GM18870 (cell line): ENCODE results near the gene CLEC4F.

Experiments
- ATAC-seq: cut with Tn5 transposase; IDR thresholded peaks from one replicate; pipeline ENCODE4 v1.9.1; 2021; ENCODE audit warnings: moderate library complexity; ENCODE audit not compliant: unreplicated experiment

CLEC4F gene

DNA sequence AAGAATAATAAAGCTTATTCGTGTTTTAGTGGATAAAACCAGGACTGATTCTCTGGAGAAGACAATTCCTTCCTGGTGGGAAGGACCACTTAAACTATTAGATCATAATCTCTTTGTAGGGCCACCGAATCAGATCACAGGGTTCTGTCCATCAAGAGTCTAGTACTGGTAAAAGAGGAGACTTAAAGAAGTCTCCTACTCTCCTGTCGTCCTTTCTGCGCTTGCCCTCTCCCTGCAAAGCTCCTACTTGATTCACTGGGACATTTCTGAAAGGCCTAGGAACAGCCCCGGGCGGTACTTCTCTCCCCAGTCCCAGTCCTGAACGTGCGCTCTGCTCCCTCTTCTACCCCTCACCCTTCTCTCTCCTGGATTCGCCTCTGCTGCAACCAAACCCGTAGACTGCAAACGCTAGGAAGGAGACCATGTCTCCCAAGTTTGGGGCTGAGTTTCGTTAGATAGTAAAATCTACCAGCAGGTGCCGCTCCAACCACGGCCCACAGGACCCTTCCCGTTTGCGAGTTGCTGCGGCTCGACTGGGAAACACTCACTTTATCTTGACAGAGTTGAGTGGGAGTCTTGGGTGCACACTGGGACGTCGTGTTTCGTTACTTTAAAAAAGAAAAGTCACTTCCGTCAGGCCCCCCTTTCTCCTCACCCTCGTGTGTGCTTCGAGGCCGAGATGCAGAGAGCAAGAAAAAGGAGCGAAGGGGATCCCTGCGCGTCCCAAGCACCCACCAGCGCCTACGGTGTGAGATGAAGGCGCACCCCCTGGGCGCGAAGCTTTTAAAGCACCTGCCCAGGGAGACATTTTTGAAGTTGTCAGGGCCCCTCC is 30.9 kb downstream of the CLEC4F start:
- no peak for ATAC-seq

DNA sequence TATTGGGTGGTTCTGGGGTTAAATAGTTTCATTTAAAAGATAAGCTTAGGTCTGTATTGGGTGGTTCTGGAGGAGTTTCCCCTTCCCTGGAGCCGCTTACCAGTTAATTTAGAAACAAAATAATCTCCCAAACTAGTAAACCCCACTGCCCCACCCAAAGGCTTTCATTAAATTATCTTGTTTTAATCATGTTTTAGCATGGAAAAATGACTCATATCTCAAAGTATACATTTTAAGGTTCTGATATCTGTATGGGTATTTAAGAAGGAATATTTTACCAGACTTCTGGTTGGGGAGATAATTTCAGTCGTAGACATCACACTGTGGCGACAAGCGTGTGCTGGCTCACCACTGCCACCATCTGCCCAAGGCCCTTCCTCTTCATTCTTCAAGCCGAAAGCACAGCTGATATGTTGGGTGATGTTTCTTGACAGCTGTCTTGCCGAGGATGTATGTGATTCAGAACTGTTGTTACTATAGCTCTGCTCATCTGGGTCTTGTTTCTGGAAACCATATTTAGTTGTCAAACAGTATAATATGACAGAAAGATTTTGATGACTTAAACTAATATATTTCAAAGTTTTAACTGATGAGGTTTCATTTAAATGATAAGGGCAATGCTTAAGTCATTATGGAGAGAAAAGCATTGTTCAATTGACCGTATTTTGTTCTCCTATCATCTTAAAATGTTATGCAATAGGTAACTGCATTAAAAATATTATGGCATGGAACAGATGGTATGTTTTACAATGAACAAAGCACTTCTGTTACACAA is 35.1 kb downstream of the CLEC4F start:
- no peak for ATAC-seq

DNA sequence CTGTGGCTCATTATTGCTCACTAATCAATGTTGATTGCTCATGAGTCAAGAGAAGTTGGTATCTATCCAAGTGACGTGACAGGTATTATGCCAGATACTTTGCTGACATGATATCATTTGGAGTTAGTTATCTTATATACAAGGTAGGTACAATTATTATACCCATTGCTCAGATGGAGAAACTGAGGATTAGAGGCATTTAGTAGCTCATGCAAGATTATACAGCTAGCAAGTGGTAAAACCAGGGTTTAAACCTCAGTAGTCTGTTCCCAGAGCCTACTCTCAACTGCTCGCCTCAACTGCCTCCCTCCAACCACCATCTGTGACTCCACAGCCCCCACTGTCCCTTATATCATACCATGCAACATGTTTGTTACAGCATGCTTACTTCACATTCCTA is 36.1 kb downstream of the CLEC4F start:
- no peak for ATAC-seq

DNA sequence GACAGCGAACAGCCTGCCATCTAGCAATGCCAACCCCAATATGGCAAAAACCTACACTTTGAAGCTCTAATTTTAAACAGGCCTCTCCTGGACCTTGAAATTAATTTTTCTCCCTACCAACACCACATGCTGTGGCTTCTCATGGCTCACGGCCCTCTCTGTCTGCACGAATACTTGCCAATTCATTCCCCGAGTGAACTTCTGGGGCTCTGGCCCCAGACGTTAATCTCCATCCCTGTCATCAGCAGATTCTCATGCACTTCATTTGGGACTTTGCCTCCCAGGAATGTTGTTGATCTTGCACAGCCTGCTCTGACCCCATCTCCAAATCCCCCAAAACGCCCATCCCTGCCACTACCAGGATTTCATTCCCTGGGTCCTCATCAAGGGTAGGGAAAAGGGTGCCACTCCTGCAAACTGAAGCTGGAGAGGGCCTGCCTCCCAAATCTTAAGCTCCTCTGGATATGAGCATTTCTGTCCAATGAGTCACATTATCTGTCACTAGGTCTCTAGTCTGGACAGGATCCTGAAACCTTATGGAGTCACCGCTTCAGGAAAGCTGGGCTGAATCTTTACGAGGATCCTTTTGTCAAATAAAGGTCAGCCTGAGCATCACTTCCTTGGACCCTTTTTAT is 40.4 kb downstream of the CLEC4F start:
- no peak for ATAC-seq

DNA sequence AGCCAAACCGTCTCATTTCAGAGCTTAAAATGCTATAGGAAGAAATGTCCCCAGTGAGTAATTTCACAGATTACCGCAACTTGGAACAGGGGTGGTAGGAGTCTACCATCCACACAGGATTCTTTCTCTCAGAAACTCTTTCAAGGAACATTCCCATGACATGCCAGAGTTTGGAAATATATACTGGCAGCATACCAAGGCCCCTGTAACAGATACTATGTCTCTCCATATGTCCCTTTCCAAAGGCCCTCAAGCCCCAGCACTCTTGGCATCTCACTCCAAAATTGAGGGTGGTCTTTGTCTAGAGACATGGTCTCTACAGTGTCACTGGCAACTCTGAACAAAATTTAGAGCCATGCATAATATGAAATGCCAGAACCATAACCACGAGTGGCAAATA is 40.9 kb downstream of the CLEC4F start:
- no peak for ATAC-seq

DNA sequence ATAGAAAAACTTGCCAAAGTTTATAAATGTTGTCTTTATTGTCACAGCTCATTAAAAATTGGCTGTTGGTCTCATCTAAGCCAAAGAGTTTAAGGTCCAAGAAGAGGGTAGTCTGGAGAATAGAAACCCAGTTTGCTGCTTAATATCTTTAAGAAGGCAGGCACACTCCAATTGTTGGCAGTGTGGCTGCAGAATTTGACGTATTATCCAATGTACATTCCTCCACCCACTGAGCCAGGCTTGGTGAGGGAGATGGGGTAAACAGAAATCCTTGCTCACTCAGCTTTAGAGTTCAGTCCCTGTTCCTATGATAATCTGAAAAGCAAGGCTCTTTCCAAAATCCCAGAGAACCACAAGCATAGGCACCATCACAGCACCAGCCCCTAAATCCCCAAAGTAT is 41.7 kb downstream of the CLEC4F start:
- ATAC-seq: no peak

DNA sequence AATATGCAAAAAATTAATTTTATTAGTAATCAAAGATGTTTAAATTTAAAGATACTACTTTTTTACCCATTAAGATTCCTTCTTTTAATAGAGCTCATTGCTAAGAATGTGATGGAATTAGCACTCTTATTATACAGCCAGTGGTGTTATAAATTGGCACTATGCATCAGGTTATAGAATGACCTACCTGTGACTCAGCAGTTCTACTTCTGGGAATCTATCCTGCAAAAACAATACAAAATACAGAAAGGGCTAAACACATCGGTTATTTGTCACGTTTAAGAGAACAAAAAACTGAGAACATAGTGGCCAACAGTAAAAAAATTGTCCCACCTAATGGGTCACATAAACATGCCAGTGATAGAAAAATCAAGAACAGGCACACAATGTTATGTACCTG is 42.9 kb downstream of the CLEC4F start:
- ATAC-seq: no peak

DNA sequence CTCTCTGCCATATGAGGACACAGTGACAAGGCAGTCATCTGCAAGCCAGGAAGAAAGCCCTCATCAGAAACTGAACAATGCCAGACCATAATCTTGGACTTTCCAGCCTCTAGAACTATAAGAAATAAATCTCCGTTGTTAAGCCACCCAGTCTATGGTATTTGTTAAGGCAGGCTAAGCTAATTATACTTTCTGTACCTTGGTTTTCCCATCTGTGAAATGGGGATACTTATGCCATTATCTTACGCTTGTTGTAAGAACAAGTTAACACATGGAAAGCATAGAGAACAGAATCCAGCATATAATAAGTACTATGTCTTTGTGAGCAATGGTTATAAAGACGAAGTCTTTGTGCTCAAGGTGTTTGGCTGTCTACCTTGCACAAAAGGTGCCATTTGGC is 44.1 kb downstream of the CLEC4F start:
- ATAC-seq: no peak

DNA sequence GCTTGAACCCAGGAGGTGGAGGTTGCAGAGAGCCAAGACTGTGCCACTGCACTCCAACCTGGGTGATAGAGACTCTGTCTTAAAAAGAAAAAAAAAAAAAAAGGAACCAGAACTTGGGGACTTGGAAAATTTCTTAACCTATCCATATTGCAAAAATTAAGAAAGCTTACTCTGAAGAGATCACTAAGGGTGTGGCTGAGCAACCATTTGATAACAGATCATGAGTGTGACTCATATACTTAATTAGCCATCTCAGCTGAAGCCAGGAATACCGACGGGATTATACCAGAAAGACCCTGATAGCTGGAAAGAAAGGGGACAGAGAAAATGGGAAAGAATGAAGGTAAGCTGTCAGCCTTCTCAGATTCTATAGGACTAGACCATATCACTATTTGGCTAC is 45.3 kb downstream of the CLEC4F start:
- ATAC-seq: no peak

DNA sequence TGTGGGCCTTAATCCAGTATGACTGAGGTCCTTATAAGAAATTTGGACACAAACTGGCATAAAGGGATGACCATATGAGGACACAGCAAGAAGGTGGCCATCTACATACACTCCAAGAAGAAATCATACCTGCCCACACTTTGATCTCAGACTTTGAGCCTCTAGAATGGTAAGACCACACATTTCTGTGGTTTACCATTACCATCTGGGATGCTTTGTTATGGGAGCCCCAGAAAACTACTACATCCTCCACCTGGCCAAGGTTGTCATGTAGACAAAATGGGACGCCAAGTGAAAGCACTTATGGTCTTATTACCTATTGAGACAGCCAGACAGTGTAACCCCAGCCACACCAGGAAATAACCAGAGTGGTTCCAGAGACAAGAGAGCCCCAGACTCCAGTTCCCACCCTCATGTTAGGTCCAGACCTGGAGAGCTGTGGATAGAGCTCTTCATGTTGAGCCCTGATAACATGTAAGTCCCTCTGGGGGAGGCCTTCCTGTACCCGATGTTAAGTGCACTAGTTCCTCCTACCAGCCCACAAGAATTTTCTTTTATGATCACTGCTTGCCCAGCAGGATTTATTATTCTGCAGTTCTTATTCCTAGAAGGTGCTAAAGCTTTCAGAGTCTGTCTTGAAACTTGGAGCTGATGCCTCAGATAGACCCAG is 47.8 kb downstream of the CLEC4F start:
- ATAC-seq: no peak

DNA sequence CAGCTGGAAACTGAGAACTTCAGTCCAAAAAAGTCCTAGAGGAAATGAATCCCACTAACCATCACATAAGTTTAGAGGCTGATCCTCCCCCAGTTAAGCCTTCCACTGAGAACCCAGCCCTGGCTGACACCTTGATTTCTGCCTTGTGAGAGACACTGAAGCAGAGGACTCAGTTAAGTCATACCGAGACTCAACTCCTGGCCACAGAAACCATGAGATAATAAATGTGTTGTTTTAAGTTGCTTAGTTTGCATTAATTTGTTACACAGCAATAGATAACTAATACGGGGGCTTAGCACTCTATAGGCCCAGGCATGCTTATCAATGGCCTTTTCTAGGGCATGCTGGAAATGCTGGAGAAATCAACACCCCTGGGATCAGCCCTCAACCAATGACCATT is 49.0 kb downstream of the CLEC4F start:
- ATAC-seq: peak; percentile 70

DNA sequence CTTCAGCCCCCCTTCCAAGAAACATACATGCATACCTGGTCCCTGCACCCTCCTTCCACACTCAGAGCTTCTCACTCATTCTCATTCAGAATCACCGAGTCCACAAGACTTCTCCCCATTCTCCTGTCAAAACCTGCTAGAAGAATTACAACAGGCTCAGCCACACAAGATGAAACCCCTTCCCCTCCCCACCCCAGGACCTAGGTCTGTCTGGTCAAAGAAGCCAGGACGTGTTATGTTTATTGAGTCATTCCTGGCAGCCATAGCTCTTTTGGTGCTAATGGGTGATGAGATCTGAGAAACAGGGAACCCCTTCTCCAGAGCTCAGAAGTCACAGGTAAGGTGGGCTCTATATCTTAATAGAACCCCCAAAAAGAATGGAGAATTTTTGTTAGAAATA is 50.9 kb downstream of the CLEC4F start:
- no peak for ATAC-seq

DNA sequence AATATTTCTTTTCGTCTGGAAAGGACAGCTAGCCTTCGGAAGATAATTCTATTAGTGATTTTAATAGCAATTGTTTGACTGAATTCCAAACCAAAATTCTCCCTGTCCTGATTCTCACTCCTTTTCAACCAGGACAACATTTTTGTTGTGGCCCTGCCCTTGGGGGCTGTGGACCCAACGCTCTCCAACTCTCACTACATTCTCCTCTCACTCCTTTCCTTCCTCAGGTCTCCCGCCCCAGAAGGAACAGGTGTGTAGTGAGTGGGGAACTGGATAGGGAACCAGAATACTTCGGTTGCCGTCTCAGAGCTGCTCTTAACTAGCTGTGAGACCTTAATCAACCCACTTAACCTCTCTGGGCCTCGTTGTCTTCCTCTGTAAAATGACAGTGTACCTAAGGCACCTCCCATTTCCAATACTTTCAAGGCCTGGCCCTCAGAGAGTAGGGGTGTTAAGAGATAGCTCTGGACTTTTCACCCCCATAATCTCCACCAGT is 51.8 kb downstream of the CLEC4F start:
- ATAC-seq: no peak

DNA sequence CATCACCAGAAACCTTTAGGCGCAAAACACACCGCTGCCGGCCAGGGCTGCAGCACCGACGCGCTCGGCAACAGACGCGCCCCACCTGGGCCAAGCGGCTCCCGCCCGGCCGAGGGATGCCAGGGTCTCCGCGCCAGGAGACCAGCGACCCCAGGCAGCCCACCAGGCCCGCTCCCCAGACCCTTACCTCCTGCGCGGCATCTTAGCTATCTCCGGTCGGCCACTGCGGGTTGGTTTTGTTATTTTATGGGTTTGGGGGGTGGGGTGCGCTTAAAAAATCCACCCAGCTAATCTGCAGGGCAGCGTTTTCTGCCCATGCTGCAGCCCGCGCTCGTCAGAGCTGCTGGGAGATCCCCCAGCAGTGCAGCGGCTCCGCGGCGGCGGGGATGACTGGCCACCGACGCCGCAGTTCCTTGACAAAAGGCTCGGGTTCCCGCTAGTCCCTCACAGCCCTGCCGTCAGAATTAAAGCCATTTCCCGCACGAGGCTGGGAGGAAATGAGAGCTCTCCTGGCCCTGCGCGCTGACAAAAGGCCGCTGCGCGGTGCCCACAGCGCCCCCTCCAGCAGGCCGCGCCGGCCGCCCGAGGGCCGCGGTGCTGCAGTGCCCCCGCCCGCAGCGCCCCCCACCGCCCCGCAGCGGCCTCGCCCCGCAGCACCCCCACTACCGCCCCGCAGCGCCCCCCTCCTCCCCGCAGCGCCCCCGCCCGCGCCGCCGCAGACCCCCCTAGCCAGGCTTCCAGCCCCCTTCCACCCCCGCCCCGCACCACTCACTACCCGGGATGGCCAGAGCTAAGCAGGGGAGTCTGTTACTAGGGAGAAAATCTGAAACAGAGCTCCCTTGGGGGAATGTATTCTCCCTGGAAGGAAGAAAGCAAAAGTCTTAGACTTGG is 52.5 kb downstream of the CLEC4F start, which contains the start of gene ADD2:
TSS of gene ADD2 (minus strand) at position 502 of the 891 bp plus-strand sequence. CDS start 61,792 bp downstream, outside the sequence.
- ATAC-seq: no peak

DNA sequence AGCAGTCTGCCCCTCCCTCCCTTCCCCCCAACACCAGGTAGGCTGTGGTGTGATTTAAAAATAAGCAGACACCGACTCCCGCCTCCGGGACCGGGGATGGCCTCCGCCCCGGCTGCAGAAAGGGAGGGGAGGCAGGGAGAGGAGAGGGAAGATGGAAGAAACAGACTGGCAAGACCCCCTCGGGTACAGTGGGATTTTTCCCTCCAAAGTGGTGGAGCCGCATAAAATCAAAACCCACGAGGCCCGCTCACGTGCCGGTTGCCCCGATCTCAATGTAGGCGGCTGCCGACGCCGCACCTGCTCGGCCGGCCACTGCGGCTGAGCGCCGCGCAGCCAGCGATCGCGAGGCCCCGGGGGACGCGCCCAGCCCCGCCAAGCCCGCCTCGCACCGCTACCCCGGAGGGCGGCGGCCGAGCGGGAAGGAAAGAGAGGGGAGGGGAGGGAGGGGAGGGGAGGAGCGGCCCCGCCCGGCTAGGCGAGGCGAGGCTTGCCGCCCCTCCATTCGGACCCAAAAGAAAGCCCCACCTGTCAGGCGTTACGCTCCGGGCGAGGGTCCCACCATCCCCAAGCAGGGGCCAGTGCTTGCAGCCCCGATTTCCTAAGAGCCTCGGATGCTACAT is 53.2 kb downstream of the CLEC4F start:
- ATAC-seq: no peak

DNA sequence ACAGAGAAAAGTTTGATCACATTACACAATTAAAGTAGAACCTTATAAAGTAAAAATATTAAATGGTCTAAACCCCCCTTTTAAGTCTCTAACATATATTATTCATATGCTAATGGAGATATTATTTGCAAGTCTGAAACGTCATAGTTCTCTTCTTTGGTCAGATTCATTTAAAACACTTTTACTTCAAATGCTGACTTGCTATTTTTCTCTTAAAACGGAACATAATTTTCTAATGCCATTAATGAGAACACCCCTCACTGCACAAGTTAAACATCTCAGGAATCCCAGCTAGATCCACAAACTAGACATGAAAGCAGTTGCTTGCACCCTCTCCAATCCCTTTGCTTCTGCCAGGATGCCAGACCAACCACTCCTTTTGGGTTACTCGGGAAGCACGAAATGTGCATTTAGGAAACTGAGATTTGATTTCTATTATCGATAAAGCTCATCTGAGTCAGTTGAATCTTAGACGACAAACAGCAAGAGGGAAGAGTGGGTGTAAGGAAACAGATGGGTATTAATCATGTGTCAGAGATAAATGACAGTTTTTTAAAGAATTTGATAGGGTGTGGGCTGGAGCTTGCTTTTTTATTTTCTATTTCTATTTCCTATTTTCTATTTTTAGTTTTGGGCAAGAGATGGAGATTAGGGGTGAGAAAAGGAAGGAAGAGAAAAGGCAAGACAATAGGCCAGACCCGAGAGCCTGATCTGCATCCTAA is 53.9 kb downstream of the CLEC4F start:
- ATAC-seq: no peak

DNA sequence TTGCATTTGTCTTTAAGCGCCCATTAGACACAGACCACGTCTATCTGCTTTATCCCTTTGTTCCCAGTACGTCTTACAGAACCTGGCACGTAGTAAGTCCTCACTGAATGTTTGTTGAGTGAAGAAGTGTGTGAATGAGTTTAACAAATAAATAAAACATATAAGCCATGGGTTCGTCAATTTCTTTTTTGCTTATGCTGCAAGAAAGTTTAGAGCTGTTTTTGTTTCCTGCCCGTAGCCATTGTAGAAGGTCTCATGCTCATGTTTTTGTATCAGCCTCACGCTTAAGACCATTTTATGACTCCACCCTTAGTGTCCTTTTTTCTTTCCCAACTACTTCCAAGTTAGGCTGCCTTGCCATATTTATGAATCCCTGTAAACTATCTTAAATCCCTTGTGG is 54.9 kb downstream of the CLEC4F start:
- ATAC-seq: no peak

DNA sequence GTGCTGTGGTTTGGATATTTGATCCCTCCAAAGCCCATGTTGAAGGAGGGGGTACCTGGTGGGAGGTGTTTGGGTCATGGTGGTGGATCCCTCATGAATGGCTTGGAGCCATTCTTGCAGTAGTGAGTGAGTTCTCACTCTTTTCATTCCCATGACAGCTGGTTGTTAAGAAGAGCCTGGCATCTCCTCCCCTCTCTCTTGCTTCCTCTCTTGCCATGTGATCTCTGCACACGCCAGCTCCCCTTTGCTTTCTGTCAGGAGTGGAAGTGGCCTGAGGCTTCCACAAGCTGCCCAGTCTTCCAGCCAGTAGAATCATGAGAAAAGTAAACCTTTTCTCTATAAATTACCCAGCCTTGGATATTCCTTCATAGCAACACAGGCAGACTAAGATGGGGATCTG is 61.0 kb downstream of the CLEC4F start:
- ATAC-seq: no peak
